Neuronal stem cell (in vitro differentiated cells): Measurements from ENCODE around the gene CXCR4.

ENCODE experiments used
- DNase-seq: peaks from one replicate; pipeline ENCODE4 v3.0.0-alpha.2; 2013; ENCODE audit warnings: low spot score
- H2AFZ ChIP-seq: one replicate; pipeline ENCODE4 v1.6.1; 2013; ENCODE audit warnings: mild to moderate bottlenecking, low read length, inconsistent platforms
- H2AK5ac ChIP-seq: 2 replicates; pipeline ENCODE4 v1.6.1; 2013; ENCODE audit warnings: low read depth, mild to moderate bottlenecking, inconsistent platforms, low read length, moderate library complexity, mixed read lengths
- H2BK120ac ChIP-seq: 2 replicates; pipeline ENCODE4 v1.6.1; 2013; ENCODE audit warnings: low read depth, mild to moderate bottlenecking, inconsistent platforms, low read length, moderate library complexity, mixed read lengths
- H2BK12ac ChIP-seq: one replicate; pipeline ENCODE4 v1.6.1; 2013; ENCODE audit warnings: low read length, inconsistent platforms
- H2BK15ac ChIP-seq: 2 replicates; pipeline ENCODE4 v1.6.1; 2013; ENCODE audit warnings: mild to moderate bottlenecking, low read length, inconsistent platforms, mixed read lengths
- H2BK5ac ChIP-seq: one replicate; pipeline ENCODE4 v1.6.1; 2013; ENCODE audit warnings: inconsistent platforms, mild to moderate bottlenecking, low read length, moderate library complexity
- H3K14ac ChIP-seq: one replicate; pipeline ENCODE4 v1.6.1; 2013; ENCODE audit warnings: low read length, inconsistent platforms
- H3K18ac ChIP-seq: 2 replicates; pipeline ENCODE4 v1.6.1; 2013; ENCODE audit warnings: low read length, inconsistent platforms
- H3K23ac ChIP-seq: 2 replicates; pipeline ENCODE4 v1.6.1; 2013; ENCODE audit warnings: low read depth, mild to moderate bottlenecking, mixed read lengths, low read length, inconsistent platforms; ENCODE audit not compliant: poor library complexity
- H3K27ac ChIP-seq: replicated peaks from 3 replicates; pipeline ENCODE4 v1.5.1; 2013; ENCODE audit warnings: low read length, inconsistent platforms
- H3K27me3 ChIP-seq, 3 experiments: 2 replicates each; pipeline ENCODE4 v1.6.1; 2013; ENCODE audit warnings: low read length in 3 of 3, mild to moderate bottlenecking in 2 of 3, inconsistent platforms in 1 of 3, low read depth in 1 of 3, mixed read lengths in 1 of 3, moderate library complexity in 1 of 3; ENCODE audit not compliant: control insufficient read depth in 3 of 3, insufficient read depth in 3 of 3
- H3K36me3 ChIP-seq, 2 donors: replicated peaks in 1 of 2; 2 replicates each; pipeline ENCODE4 v1.6.1; 2013; ENCODE audit warnings: low read length in 2 of 2; ENCODE audit not compliant: control insufficient read depth in 2 of 2, insufficient read depth in 2 of 2
- H3K4ac ChIP-seq: 2 replicates; pipeline ENCODE4 v1.6.1; 2013; ENCODE audit warnings: inconsistent platforms, mild to moderate bottlenecking, low read length, moderate library complexity
- H3K4me1 ChIP-seq, 2 donors: 1 replicate in 1 of 2; 2 replicates in 1 of 2; pipeline ENCODE4 v1.6.1; 2013; ENCODE audit warnings: low read length in 2 of 2, low read depth in 1 of 2; ENCODE audit not compliant: control insufficient read depth in 2 of 2, insufficient read depth in 1 of 2
- H3K4me2 ChIP-seq: one replicate; pipeline ENCODE4 v1.6.1; 2013; ENCODE audit warnings: mild to moderate bottlenecking, low read length, inconsistent platforms; ENCODE audit not compliant: insufficient read depth, poor library complexity, severe bottlenecking
- H3K4me3 ChIP-seq, 2 donors: 2 replicates each; pipeline ENCODE4 v1.5.1; 2013; ENCODE audit warnings: low read length in 2 of 2, mild to moderate bottlenecking in 2 of 2, inconsistent platforms in 1 of 2, moderate library complexity in 1 of 2
- H3K79me1 ChIP-seq: one replicate; pipeline ENCODE4 v1.6.1; 2013; ENCODE audit warnings: low read depth, mild to moderate bottlenecking, inconsistent platforms, low read length, moderate library complexity
- H3K9ac ChIP-seq: one replicate; pipeline ENCODE4 v1.6.1; 2013; ENCODE audit warnings: mild to moderate bottlenecking, low read depth, low read length, inconsistent platforms; ENCODE audit not compliant: poor library complexity
- H3K9me3 ChIP-seq, 2 donors: replicated peaks in 1 of 2; 2 replicates each; pipeline versions ENCODE3 to v1.6.1; 2013; ENCODE audit warnings: low read length in 2 of 2, mild to moderate bottlenecking in 2 of 2, inconsistent platforms in 1 of 2, low read depth in 1 of 2, mixed read lengths in 1 of 2, moderate library complexity in 1 of 2; ENCODE audit not compliant: control insufficient read depth in 2 of 2, insufficient read depth in 1 of 2
- H4K8ac ChIP-seq: one replicate; pipeline ENCODE4 v1.6.1; 2013; ENCODE audit warnings: low read depth, mild to moderate bottlenecking, inconsistent platforms, low read length, moderate library complexity
- H4K91ac ChIP-seq: one replicate; pipeline ENCODE4 v1.6.1; 2013; ENCODE audit warnings: low read length, low read depth, mild to moderate bottlenecking, inconsistent platforms; ENCODE audit not compliant: poor library complexity
- WGBS, 2 donors: extraction: QIAGEN DNeasy Blood & Tissue Kit; methylation state at CpG; one replicate each; pipeline ENCODE4 v1.1.7; 2013; ENCODE audit warnings: missing lambda C conversion rate in 2 of 2, mixed read lengths in 1 of 2; ENCODE audit not compliant: insufficient read length in 2 of 2, insufficient replicate concordance in 1 of 2; ENCODE audit errors: extremely low coverage in 2 of 2; 5-methylcytosine and 5-hydroxymethylcytosine counted together

Gene CXCR4

DNA sequence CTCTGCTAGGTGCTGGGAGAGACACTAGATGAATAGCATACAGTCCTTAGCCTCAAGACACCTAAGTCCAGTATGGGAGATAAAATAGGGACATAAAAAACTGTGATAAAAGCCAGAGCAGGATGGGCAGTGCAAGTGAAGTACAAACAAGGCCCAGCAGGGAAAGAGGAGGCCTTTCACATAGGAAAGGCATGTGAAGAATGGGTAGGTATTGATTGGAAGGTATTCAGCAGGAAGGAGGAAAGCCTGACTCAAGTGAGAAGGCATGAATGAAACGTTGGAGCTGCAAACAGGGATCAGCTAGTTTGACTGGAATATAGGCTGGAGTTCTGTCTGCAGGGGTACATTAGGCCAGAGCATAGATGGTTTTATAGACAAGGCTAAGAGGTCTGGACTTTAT lies 11.0 kb upstream of the CXCR4 start:
- H3K9me3 ChIP-seq: no peaks in the 10 kb centered on the region
- H4K8ac ChIP-seq: no peak overlapping the region
- H3K36me3 ChIP-seq: no peaks in the 10 kb centered on the region
- H3K27ac ChIP-seq: no peak overlapping the region
- H2BK5ac ChIP-seq: no peak overlapping the region
- peaks cover 0 to 49% (median 0%) of the 10 kb centered on the region in 3 experiments for H3K27me3 ChIP-seq
- no CpG with 5 or more reads among the region's 1 CpG for WGBS, 2 donors
- H3K79me1 ChIP-seq: no peaks in the 10 kb centered on the region
- no peak overlapping the region for H2AFZ ChIP-seq
- H2BK12ac ChIP-seq: no peak overlapping the region
- no peak overlapping the region for H3K23ac ChIP-seq
- H3K4me2 ChIP-seq: no peak overlapping the region
- no peak overlapping the region for H2BK15ac ChIP-seq
- no peak for DNase-seq
- H3K4me1 ChIP-seq: peaks cover 2 to 24% of the 10 kb centered on the region in 2 donors
- H3K18ac ChIP-seq: no peak overlapping the region
- H4K91ac ChIP-seq: no peak overlapping the region
- no peak overlapping the region for H2BK120ac ChIP-seq
- H3K4me3 ChIP-seq: no peak overlapping the region
- no peak overlapping the region for H3K4ac ChIP-seq
- H2AK5ac ChIP-seq: no peak overlapping the region
- no peak overlapping the region for H3K9ac ChIP-seq
- no peak overlapping the region for H3K14ac ChIP-seq

DNA sequence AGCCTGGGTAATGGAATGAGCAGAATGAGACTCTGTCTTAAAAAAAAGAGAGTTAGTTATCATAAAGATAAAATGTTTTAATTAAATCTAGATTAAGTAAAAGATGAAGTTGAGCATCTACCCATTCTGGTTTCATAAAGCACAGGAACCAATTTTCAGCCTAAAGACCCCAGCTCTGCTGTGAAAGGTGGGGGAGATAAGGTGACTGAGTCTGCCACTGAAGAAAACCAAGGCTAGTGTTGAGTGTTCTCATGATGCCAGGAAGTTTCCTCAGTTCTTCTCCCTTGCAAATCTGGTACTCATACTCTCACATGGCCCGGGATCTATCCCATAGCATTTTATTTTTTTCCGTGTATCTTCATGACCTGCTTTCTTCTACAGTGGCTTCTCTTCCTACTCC lies 10.4 kb upstream of the CXCR4 start:
- no CpG with 5 or more reads among the region's 2 CpGs for WGBS, 2 donors
- no peak overlapping the region for H3K9ac ChIP-seq
- H2AFZ ChIP-seq: no peak overlapping the region
- H2BK15ac ChIP-seq: no peak overlapping the region
- no peak overlapping the region for H2AK5ac ChIP-seq
- H3K79me1 ChIP-seq: no peaks in the 10 kb centered on the region
- no peak overlapping the region for H3K18ac ChIP-seq
- no peak overlapping the region for H2BK120ac ChIP-seq
- H3K4me3 ChIP-seq: no peak overlapping the region
- no peak overlapping the region for H3K14ac ChIP-seq
- no peak overlapping the region for H2BK5ac ChIP-seq
- H4K8ac ChIP-seq: no peak overlapping the region
- H3K36me3 ChIP-seq: no peaks in the 10 kb centered on the region
- no peak overlapping the region for H2BK12ac ChIP-seq
- no peak overlapping the region for H3K23ac ChIP-seq
- no peak overlapping the region for H3K27ac ChIP-seq
- H3K4me1 ChIP-seq: peaks cover 0 to 24% of the 10 kb centered on the region in 2 donors
- H3K4ac ChIP-seq: no peak overlapping the region
- H3K4me2 ChIP-seq: no peak overlapping the region
- H3K9me3 ChIP-seq: no peaks in the 10 kb centered on the region
- DNase-seq: no peak
- H3K27me3 ChIP-seq: peaks cover 0 to 51% (median 0%) of the 10 kb centered on the region in 3 experiments
- H4K91ac ChIP-seq: no peak overlapping the region

DNA sequence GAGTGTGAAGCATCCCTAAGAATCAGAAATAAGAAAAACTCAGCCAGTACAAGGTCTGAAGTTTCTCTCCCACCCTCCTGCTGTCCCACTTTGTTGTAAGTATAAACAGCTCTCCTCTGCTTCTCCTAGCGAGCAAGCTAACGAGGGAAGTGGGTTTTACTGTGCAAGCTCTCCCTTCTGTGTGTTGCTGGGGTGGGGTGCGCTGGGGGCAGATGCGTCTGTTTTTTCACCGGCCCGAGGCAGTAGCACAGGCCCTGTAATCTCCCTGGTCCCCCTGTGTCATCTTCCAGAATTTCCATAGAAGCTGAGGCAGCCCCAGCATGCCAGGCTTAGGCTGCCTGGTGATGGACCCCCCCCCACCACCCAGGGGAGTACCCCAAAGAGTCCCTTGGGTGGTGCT lies 9.4 kb upstream of the CXCR4 start:
- no peak overlapping the region for H2BK120ac ChIP-seq
- H4K91ac ChIP-seq: no peak overlapping the region
- no peak overlapping the region for H2BK5ac ChIP-seq
- H3K4me1 ChIP-seq: peaks cover 0 to 23% of the 10 kb centered on the region in 2 donors
- peak overlapping the region; percentile 10 for H2BK12ac ChIP-seq
- no peak overlapping the region for H3K9ac ChIP-seq
- no peak overlapping the region for H2AK5ac ChIP-seq
- H3K4me3 ChIP-seq: no peak overlapping the region
- no CpG with 5 or more reads among the region's 6 CpGs for WGBS, 2 donors
- H2BK15ac ChIP-seq: no peak overlapping the region
- DNase-seq: no peak
- peaks cover 0 to 55% (median 0%) of the 10 kb centered on the region in 3 experiments for H3K27me3 ChIP-seq
- no peak overlapping the region for H4K8ac ChIP-seq
- no peaks in the 10 kb centered on the region for H3K36me3 ChIP-seq
- H3K9me3 ChIP-seq: no peaks in the 10 kb centered on the region
- no peaks in the 10 kb centered on the region for H3K79me1 ChIP-seq
- H3K4me2 ChIP-seq: no peak overlapping the region
- H3K23ac ChIP-seq: no peak overlapping the region
- H2AFZ ChIP-seq: no peak overlapping the region
- no peak overlapping the region for H3K4ac ChIP-seq
- H3K27ac ChIP-seq: no peak overlapping the region
- H3K18ac ChIP-seq: peak overlapping the region; percentile 58
- H3K14ac ChIP-seq: peak overlapping the region; percentile 42

DNA sequence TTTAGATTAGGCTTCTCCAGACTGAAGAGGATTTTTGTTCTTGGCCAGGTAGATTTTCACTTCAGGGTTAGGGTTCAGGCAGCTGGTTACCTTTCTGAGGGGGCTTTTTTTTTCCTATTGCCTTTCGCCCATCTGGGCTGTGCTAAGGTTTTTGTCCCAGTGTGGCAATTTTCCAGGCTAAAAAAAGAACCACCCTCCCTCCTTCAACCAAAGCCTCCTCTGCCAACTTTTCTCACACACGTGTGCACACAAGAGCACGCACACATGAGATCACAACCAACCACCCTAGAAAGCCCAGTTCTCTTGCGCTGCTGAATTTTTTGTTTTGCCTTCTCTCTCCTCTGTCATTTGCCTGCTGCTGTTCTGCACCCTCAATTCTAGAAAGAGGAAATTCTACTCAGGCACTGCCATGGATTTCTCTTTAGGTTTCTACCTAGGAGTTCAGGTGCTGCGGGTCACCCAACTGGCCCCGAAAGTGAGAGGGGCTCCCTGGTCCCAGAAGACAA lies 8.5 kb upstream of the CXCR4 start:
- H3K18ac ChIP-seq: peak overlapping the region; percentile 30
- no peak overlapping the region for H3K4me2 ChIP-seq
- H3K27ac ChIP-seq: no peak overlapping the region
- peaks cover 0 to 26% of the 10 kb centered on the region in 2 donors for H3K4me1 ChIP-seq
- WGBS, 2 donors: no CpG with 5 or more reads among the region's 6 CpGs
- no peaks in the 10 kb centered on the region for H3K79me1 ChIP-seq
- peak overlapping the region; percentile 31 for H2AK5ac ChIP-seq
- no peaks in the 10 kb centered on the region for H3K36me3 ChIP-seq
- H3K23ac ChIP-seq: no peak overlapping the region
- no peak overlapping the region for H2BK120ac ChIP-seq
- H3K9ac ChIP-seq: no peak overlapping the region
- H2BK5ac ChIP-seq: no peak overlapping the region
- H3K4me3 ChIP-seq: no peak overlapping the region
- no peak overlapping the region for H3K4ac ChIP-seq
- no peak overlapping the region for H4K8ac ChIP-seq
- H3K9me3 ChIP-seq: no peaks in the 10 kb centered on the region
- H3K14ac ChIP-seq: no peak overlapping the region
- H2BK12ac ChIP-seq: no peak overlapping the region
- peaks cover 0 to 59% (median 0%) of the 10 kb centered on the region in 3 experiments for H3K27me3 ChIP-seq
- H2BK15ac ChIP-seq: no peak overlapping the region
- no peak for DNase-seq
- H2AFZ ChIP-seq: no peak overlapping the region
- no peak overlapping the region for H4K91ac ChIP-seq
